GM21528 (cell line): ENCODE results near the gene CBLC.

Experiments
- ATAC-seq: cut with Tn5 transposase; IDR thresholded peaks from one replicate; pipeline ENCODE4 v1.9.1; 2021; ENCODE audit warnings: mild to moderate bottlenecking, moderate library complexity; ENCODE audit not compliant: unreplicated experiment, low FRiP score

CBLC gene

DNA sequence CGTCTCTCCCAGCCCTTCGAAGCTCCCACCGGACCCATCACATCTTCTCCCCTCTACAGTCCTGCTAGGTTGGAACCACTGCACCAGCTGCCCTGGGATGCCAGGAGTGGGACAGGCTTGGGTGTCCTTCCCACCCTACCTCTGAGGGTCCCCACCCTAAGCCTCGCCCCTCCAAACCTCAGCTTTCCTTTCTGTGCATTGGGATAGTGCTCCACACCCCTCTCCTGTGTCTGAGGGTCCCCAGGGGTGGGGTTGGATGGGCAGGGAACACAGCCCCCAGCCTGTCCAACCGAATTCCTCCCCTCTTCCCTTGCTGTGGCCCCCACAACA lies 31.1 kb upstream of the CBLC start:
- ATAC-seq = no peak

DNA sequence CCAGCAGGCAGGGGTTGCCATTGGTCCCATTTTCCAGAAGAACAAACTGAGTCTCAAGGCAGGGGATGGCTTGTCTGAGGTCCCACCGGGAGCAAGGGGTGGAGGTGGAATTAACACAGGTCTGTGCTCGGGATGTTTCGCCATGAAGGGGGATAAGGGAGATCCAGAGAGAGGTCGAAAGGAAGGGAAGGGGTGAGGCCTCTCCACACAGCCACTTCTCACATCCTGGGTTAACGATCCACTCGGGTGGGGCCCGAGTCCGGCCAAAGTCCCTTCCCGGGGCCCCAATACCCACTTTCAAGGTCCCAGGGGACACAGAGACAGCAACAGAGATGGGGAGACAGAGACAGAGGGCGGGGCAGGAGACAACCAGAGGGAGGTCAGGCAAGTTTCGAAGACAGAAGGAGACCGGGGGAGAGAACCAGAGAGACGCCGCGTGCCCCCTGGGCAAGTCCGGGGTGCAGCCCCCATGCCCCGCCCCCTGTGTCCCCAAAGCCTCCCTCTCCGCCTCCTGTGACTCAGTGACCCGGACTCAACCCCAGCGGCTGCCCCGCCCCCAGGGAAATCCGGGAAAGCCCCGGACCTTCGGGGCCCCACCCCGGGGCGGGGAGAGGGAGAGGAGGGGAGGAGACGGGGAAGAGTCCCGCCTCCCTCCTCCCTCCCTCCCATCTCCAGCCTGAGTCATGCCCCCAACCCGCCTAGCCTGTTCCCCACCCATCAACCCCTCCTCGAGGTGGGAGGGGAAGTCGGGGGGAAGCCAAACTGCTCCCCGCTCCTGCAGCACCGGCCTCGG lies 30.5 kb upstream of the CBLC start:
- peak; percentile 31 for ATAC-seq

- peak; percentile 24 for ATAC-seq
Measured at GRCh38 chr19:44747739-44748425, 29.8 kb upstream of the CBLC start.

- ATAC-seq = peak; percentile 20
Measured at GRCh38 chr19:44748426-44749254, 29.1 kb upstream of the CBLC start, which contains the start of gene BCL3. Gene BCL3, plus strand, starts transcription at chr19:44748708. Its CDS starts 83 bp downstream, at chr19:44748791.

GRCh38 chr19:44749292-44749691 lies 28.4 kb upstream of the CBLC start:
- no peak for ATAC-seq

GRCh38 chr19:44749994-44750393 lies 27.7 kb upstream of the CBLC start:
- ATAC-seq = no peak

GRCh38 chr19:44752123-44752815 lies 25.4 kb upstream of the CBLC start:
- no peak for ATAC-seq

- ATAC-seq = peak; percentile 57
Measured at GRCh38 chr19:44752816-44753625, 24.7 kb upstream of the CBLC start.

DNA sequence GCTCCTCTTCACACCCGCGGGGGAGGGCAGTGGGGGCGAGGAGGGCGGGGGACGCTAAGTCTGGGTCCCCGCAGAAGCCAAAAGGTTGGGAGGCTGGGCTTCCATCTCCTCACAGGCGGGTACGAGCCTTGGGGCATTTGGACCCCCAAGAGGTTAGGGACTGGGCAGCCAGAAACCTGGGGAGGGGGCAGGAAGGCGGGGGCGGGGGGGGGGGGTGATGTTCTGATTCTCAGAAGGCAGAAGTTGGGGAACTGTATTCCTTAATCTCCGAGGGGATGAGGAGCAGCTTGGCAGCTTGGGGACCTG lies 24.1 kb upstream of the CBLC start:
- no peak for ATAC-seq

DNA sequence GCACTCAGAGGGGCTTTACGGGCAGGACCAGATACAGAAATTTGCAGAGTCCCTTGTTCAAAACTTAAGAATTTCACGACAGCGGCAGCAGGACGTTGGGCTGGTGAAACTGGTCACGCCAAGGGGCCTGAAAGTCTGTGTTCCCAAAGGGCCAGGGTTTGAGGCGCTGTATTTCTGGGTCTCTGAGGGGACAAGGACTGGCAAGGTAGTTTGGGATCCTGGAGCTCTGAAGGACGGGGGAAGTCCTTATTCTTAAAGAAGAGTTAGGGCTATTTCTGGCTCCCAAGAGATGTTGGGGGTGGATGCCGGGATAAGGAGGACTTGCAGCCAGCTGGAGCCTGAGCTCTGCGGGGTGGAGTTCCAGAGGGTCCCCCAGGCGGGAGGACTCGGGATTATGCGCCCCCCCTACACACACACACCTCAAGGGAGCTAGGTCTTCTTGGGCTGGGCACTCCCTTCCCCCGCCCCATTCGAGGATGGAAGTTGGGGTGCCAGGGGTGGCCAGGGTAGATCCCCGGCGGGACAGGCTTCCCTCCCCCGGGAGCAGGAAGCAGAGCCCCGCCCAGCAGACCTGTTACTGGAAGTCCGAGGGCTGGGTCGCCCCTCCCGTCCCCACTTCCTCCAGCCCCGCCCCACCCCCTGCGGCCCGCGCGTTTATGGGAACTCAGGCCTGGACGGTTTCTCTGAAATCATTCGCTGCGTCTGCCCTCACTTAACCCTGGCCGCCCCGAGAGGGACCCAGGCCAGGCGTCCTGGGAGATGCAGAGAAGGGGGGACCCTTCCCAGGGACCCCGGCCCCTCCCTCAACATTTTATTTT lies 23.5 kb upstream of the CBLC start:
- peak; percentile 23 for ATAC-seq

- ATAC-seq = no peak
Measured at GRCh38 chr19:44754750-44755080, 23.0 kb upstream of the CBLC start.

DNA sequence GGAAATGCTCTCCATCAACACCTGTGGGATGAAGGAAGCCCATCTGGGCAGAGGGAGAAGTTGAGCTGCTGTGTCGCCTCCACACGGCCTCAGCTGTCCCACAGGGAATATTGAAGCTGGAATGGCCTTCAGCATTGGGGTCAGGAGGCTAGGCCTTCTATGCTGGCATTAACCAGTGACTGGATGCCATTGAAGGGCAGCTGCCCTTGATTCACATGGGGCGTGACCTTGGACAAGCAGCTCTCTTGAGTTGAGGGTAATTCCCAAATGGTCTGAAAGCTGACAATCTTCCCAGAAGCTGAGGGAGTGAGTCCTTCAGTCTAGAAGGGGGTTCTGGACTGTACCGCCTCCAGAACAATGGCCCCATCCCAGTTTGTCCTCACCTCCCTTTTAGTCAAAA lies 22.5 kb upstream of the CBLC start:
- no peak for ATAC-seq

DNA sequence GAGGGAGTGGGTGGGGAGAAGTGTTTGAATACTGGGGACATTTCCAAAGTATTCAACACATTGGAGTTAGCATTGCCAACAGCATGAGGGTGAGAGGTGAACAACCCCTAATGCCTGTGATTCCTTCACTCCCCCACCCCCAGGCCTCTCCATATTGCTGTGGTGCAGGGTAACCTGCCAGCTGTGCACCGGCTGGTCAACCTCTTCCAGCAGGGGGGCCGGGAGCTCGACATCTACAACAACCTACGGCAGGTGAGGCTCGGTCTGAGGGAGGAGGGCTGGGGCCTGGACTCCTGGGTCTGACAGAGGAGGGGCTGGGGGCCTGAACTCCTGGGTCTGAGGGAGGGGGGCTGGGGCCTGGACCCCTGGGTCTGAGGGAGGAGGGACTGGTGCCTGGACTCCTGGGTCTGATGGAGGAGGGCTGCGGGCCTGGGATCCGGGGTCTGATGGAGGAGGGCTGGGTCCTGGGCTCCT lies 21.6 kb upstream of the CBLC start:
- ATAC-seq = no peak

DNA sequence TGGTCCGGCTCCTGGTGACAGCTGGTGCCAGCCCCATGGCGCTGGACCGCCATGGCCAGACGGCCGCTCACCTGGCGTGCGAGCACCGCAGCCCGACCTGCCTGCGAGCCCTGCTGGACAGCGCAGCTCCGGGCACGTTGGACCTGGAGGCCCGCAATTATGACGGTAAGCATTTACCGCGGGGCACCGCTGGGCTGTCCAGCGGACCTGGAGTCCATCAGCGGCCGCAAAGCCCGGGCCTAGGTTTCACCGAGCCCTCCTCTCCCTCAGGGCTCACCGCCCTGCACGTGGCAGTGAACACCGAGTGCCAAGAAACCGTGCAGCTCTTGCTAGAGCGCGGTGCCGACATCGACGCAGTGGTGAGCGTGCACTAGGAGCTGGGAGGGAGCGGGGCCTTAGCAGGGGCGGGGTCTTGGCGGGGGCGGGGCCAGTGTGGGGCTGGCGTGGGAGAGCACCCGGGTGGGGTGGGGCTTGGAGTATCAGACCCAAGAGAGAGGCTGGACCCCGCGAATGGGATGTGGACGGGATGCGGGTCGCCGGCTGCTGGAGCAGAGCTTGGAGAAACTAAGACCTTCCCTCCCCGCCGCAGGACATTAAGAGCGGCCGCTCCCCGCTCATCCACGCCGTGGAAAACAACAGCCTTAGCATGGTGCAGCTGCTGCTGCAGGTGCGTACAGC lies 20.5 kb upstream of the CBLC start:
- no peak for ATAC-seq

GRCh38 chr19:44757735-44758505 lies 19.8 kb upstream of the CBLC start:
- ATAC-seq = no peak

DNA sequence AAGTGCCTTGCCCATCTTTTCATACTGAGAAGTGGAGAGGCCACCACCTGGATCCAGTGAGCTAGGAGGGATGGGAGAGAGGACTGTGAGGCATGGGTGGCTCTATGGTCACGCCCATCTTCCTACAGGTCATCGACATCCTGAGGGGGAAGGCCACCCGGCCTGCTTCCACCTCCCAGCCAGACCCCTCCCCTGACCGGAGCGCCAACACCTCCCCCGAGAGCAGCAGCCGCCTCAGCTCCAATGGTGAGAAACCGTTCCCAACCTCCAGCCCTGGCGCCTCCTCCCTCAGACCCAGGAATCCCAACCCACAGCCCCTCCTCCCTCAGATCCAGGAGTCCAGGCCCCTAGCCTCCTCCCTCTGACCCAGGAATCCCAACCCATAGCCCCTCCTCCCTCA lies 19.1 kb upstream of the CBLC start:
- no peak for ATAC-seq

GRCh38 chr19:44759083-44759804 lies 18.4 kb upstream of the CBLC start:
- no peak for ATAC-seq
